Right lobe of liver (tissue), 4 donors: ENCODE results near the gene SPC24.

ENCODE experiments used
- CTCF ChIP-seq, 4 donors: fragments of 200-600 bp in 3 of 4; fragments of 450-650 bp in 1 of 4; IDR thresholded peaks; one replicate each; pipeline versions ENCODE4 v1.5.1 to v1.8.0; 2016 to 2022; ENCODE audit warnings: antibody characterized with exemption in 4 of 4, mild to moderate bottlenecking in 2 of 4
- POLR2A ChIP-seq: fragments of 450-650 bp; IDR thresholded peaks from one replicate; pipeline ENCODE4 v1.6.1; 2017; ENCODE audit warnings: antibody characterized with exemption, mild to moderate bottlenecking
- donor health status: DM: no; HTN: no; CAD: no.
- donor health status: DM: no; HTN: no; CAD: no.
- donor health status: DM: no; HTN: yes; CAD: no.

- TF ChIP-seq CTCF (IDR thresholded peaks at IDR 0.05) (no peak), POLR2A (no peak)
Observed at GRCh38 chr19:11115042-11115441, 40.5 kb downstream of the SPC24 start.
